GM12878 (cell line): Measurements from ENCODE around the gene UHRF1. TPM values are rescaled to one million over a fixed set of nuclear protein-coding genes. Genes with fewer than 3 reads are reported as not detected.
"Not testable (repeated sequence)": the region's sequence is repeated elsewhere in the genome, so short reads cannot be mapped to it uniquely, and the experiment has no call there.

Source experiments
- ATAC-seq: fragments of 200-7000 bp; cut with Tn5 transposase; 3 replicates; pipeline ENCODE4 v1.9.1; 2020; ENCODE audit warnings: mild to moderate bottlenecking, moderate library complexity
- BruUV-seq: library from RNA; stranded (reverse); fragments of 400-500 nt; replicated peaks from 2 replicates; lab custom pipeline; 2021; lab: Mats Ljungman, UMichigan
- CTCF ChIA-PET: fragments of 300-600 bp; sonication (Branson Sonifier 250); formaldehyde crosslinking; extraction: SDS; loops from one replicate; lab custom pipeline; 2021; ENCODE audit warnings: inconsistent platforms; lab: Yijun Ruan, JAX
- POLR2A ChIA-PET: fragments of 350-600 bp; formaldehyde crosslinking; extraction: SDS; loops from one replicate; lab custom pipeline; 2021; ENCODE audit warnings: inconsistent platforms; lab: Charles Lee
- RAD21 ChIA-PET: fragments of 300-600 bp; sonication (Branson Sonifier 250); formaldehyde crosslinking; loops from one replicate; lab custom pipeline; 2023; ENCODE audit warnings: antibody characterized with exemption; ENCODE audit not compliant: unreplicated experiment; lab: Charles Lee
- SMC1A ChIA-PET: fragments of 300-600 bp; sonication (Branson Sonifier 250); formaldehyde crosslinking; loops from one replicate; lab custom pipeline; 2023; ENCODE audit not compliant: unreplicated experiment, uncharacterized antibody; lab: Charles Lee
- DNase-seq: peaks from one replicate; pipeline ENCODE4 v3.0.0-alpha.2; 2011; ENCODE audit warnings: low read depth, low spot score
- FAIRE-seq: peaks from 3 replicates; lab custom pipeline; 2011; peaks lifted over from hg19 to GRCh38; lab: Jason Lieb, UNC
- H2AFZ ChIP-seq: 2 replicates; pipeline ENCODE4 v1.6.0; 2011; ENCODE audit warnings: low read depth, low read length, control low read depth; ENCODE audit not compliant: control insufficient read depth
- H3K27ac ChIP-seq: 2 replicates; pipeline ENCODE4 v1.5.1; 2011; ENCODE audit warnings: control low read depth; ENCODE audit not compliant: control insufficient read depth, insufficient read depth
- H3K27me3 ChIP-seq, 2 experiments: replicated peaks in 1 of 2; 2 replicates each; pipeline versions ENCODE4 v1.6.0 to v1.6.1; 2011; ENCODE audit warnings: low read length in 1 of 2; ENCODE audit not compliant: control insufficient read depth in 2 of 2, insufficient read depth in 2 of 2
- H3K36me3 ChIP-seq, 2 experiments: 2 replicates each; pipeline ENCODE4 v1.5.1; 2011; ENCODE audit warnings: low read length in 1 of 2; ENCODE audit not compliant: control insufficient read depth in 2 of 2, insufficient read depth in 2 of 2
- H3K4me1 ChIP-seq: 2 replicates; pipeline ENCODE4 v1.6.1; 2011; ENCODE audit warnings: mild to moderate bottlenecking, low read length, moderate library complexity, mixed read lengths; ENCODE audit not compliant: control insufficient read depth, insufficient read depth
- H3K4me2 ChIP-seq: 2 replicates; pipeline ENCODE4 v1.6.0; 2011; ENCODE audit warnings: control low read depth; ENCODE audit not compliant: control insufficient read depth, insufficient read depth
- H3K4me3 ChIP-seq: fragments of 200-600 bp; sonication (generic); 2 replicates; pipeline ENCODE4 v1.5.1; 2016
- H3K79me2 ChIP-seq: 2 replicates; pipeline ENCODE4 v1.6.0; 2011; ENCODE audit warnings: low read length; ENCODE audit not compliant: control insufficient read depth, insufficient read depth
- H3K9ac ChIP-seq: 2 replicates; pipeline ENCODE4 v1.8.0; 2011; ENCODE audit warnings: low read length, control low read depth, mixed read lengths; ENCODE audit not compliant: control insufficient read depth, insufficient read depth
- H3K9me3 ChIP-seq: replicated peaks from 3 replicates; pipeline ENCODE4 v1.5.1; 2011; ENCODE audit warnings: mild to moderate bottlenecking, low read length; ENCODE audit not compliant: control insufficient read depth, insufficient read depth
- H4K20me1 ChIP-seq: 2 replicates; pipeline ENCODE4 v1.6.0; 2011; ENCODE audit not compliant: control insufficient read depth, insufficient read depth
- MEF2A ChIP-seq: IDR thresholded peaks from 2 replicates; pipeline ENCODE4 v1.6.1; 2011; ENCODE audit warnings: low read depth, mild to moderate bottlenecking, low read length, moderate library complexity; ENCODE audit not compliant: insufficient read depth
- WGBS: methylation state at CpG from one replicate; pipeline ENCODE4 v1.1.6; 2016; ENCODE audit warnings: low lambda C conversion rate; ENCODE audit not compliant: insufficient replicate concordance, insufficient coverage; ENCODE audit errors: missing lambda C conversion rate; 5-methylcytosine and 5-hydroxymethylcytosine counted together
- in situ Hi-C: fragments of 300-500 bp; cut with MboI; formaldehyde crosslinking; loops from 9 replicates; pipeline ENCODE4 v1.14.3; 2018; ENCODE audit warnings: mixed read lengths
- intact Hi-C: fragments of 100-400 bp; cut with micrococcal nuclease; formaldehyde crosslinking; loops from one replicate; pipeline ENCODE4 v1.14.2; 2022; ENCODE audit not compliant: unreplicated experiment
- polyA plus RNA-seq, 11 experiments: library from polyadenylated mRNA; depleted of rRNA in 4 of 11; unstranded in 6 of 11; stranded (reverse) in 5 of 11; fragments of >200 nt; fragmentation: Nextera tagmentation in 4 of 11; fragmentation: Illumina TruSeq in 1 of 11; extraction: Ambion mirVana in 4 of 11; extraction: Trizol in 1 of 11; gene quantifications; 1 replicate in 1 of 11; 2 replicates in 10 of 11; pipeline versions ENCODE4 v1.2.1 to v1.2.3, GENCODE V29; 2011 to 2016; ENCODE audit warnings: inconsistent platforms in 2 of 11, missing spikeins in 2 of 11, low read depth in 1 of 11
- total RNA-seq, 4 experiments: library from RNA; depleted of rRNA in 3 of 4; stranded (reverse); fragments of >200 nt in 3 of 4; fragmentation: Illumina TruSeq in 1 of 4; extraction: Trizol in 1 of 4; gene quantifications; 2 replicates each; pipeline versions ENCODE4 v1.2.1 to v1.2.3, GENCODE V29; 2013 to 2021
- TF ChIP-seq, protein P1 (sequence below): IDR thresholded peaks from 2 replicates; pipeline ENCODE4 v1.6.1; 2011; ENCODE audit warnings: borderline replicate concordance, low read depth, mild to moderate bottlenecking, moderate library complexity, low read length; ENCODE audit not compliant: insufficient read depth, poor library complexity, severe bottlenecking
- TF ChIP-seq, protein P2 (sequence below): fragments of 450-650 bp; formaldehyde crosslinking; IDR thresholded peaks from 2 replicates; pipeline ENCODE4 v1.4.0; 2022; ENCODE audit warnings: mild to moderate bottlenecking, moderate library complexity

The UHRF1 gene
- total and polyA plus RNA-seq, 10 of the 15 experiments (the other 5 are each of a cell fraction or from before 2014, with no cell fraction given), result 13.0 to 109 (median 37.7) TPM

DNA sequence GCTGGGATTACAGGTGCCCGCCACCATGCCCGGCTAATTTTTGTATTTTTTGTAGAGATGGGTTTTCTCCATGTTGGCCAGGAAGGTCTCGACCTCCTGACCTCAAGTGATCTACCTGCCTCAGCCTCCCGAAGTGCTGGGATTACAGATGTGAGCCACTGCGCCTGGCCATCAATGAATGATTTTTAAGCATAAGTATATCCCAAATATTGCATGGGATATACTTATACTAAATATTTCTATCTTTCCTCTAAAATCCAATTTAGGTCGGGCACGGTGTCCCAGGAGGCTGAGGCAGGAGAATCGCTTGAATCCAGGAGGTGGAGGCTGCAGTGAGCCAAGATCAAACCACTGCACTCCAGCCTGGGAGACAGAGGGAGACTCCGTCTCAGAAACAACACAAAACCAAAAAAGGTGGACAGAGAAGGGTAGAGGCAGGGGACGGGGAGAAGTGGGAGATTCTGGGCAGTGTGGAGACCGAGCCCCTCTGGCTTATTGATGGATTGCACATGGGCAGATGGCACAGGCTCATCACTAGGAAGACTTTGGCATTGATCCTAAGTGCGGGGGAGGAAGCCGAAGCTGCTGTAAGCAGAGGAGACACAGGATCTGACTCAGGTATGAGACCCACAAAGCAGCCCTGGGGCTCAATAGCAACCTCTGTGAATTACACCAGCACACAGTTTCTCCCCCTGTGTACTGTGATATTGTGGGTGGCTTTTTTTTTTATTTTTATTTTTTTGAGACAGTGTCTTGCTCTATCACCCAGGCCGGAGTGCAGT lies 20.1 kb upstream of the UHRF1 start:
- intact Hi-C loops, result no loop called here
- Histone ChIP-seq H2AFZ (no peak overlapping the region), H3K9ac (no peak overlapping the region), H3K9me3 (no peaks in the 10 kb centered on the region), H3K27ac (no peak overlapping the region), H3K4me2 (no peak overlapping the region), H3K36me3 (no peaks in the 10 kb centered on the region), H3K4me3 (no peak overlapping the region), H3K27me3 (no peaks in the 10 kb centered on the region), H3K4me1 (no peaks in the 10 kb centered on the region), H3K79me2 (no peaks in the 10 kb centered on the region), H4K20me1 (no peaks in the 10 kb centered on the region)
- DNase-seq (no peak), FAIRE-seq (no peak), ATAC-seq (no peak)
- no TSS peak for BruUV-seq
- TF ChIP-seq, protein P1, sequence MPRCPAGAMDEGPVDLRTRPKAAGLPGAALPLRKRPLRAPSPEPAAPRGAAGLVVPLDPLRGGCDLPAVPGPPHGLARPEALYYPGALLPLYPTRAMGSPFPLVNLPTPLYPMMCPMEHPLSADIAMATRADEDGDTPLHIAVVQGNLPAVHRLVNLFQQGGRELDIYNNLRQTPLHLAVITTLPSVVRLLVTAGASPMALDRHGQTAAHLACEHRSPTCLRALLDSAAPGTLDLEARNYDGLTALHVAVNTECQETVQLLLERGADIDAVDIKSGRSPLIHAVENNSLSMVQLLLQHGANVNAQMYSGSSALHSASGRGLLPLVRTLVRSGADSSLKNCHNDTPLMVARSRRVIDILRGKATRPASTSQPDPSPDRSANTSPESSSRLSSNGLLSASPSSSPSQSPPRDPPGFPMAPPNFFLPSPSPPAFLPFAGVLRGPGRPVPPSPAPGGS, result no peak
- in situ Hi-C loops, result no loop called here
- POLR2A ChIA-PET, result no interaction called here
- SMC1A ChIA-PET, result no interaction called here
- CTCF ChIA-PET, result interaction anchor here (0.6 to 0.8 kb wide), 2 partner anchors 9 to 22 kb away, joined by 3 to 4 read pairs; no protein-coding TSS in a partner anchor
- RAD21 ChIA-PET, result no interaction called here
- 59% methylated on average over 14 of the region's 14 CpGs for WGBS

DNA sequence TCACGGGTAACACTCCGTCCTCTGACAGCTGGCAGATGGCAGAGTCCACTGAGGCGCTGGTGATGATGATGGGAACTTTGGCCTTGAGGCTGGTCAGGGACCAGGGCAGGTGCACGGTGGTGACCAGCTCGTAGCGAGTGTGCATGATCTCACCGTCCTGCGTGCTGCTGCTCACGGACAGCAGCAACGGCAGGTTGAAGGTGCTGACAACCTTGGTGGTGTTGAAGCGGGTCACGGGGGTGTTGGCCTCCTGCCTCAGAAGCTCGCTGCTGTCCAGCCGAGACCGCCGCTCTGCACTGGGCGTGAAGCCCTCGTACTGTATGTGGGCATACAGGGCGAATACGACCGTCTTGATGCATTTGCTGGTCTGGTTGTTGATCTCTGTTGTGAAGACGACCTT lies 18.2 kb upstream of the UHRF1 start:
- FAIRE-seq, result no peak
- Histone ChIP-seq H3K9ac (no peak overlapping the region), H3K27ac (no peak overlapping the region), H3K4me1 (no peaks in the 10 kb centered on the region)
- WGBS, result 73% methylated on average over 22 of the region's 22 CpGs
- in situ Hi-C loops (no loop called here), intact Hi-C loops (no loop called here)
- POLR2A ChIA-PET, result no interaction called here
- CTCF ChIA-PET, result no interaction called here
- SMC1A ChIA-PET, result no interaction called here
- RAD21 ChIA-PET, result no interaction called here
- TF ChIP-seq, protein P2, sequence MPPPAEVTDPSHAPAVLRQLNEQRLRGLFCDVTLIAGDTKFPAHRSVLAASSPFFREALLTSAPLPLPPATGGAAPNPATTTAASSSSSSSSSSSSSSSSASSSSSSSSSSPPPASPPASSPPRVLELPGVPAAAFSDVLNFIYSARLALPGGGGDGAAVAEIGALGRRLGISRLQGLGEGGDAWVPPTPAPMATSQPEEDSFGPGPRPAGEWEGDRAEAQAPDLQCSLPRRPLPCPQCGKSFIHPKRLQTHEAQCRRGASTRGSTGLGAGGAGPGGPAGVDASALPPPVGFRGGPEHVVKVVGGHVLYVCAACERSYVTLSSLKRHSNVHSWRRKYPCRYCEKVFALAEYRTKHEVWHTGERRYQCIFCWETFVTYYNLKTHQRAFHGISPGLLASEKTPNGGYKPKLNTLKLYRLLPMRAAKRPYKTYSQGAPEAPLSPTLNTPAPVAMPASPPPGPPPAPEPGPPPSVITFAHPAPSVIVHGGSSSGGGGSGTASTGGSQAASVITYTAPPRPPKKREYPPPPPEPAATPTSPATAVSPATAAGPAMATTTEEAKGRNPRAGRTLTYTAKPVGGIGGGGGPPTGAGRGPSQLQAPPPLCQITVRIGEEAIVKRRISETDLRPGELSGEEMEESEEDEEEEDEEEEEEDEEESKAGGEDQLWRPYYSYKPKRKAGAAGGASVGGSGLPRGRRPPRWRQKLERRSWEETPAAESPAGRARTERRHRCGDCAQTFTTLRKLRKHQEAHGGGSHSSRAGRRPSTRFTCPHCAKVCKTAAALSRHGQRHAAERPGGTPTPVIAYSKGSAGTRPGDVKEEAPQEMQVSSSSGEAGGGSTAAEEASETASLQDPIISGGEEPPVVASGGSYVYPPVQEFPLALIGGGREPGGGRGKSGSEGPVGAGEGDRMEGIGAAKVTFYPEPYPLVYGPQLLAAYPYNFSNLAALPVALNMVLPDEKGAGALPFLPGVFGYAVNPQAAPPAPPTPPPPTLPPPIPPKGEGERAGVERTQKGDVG (CRISPR knock-in tag), result no peak
- TF ChIP-seq MEF2A, result no peak
- TF ChIP-seq, all 136 proteins: peak for 0
- ATAC-seq (no peak), DNase-seq (no peak)
- no peaks in the 10 kb centered on the region for H3K9me3 ChIP-seq
- no peaks in the 10 kb centered on the region for H3K36me3 ChIP-seq
- H3K4me3 ChIP-seq, result no peak overlapping the region
- H2AFZ ChIP-seq, result no peak overlapping the region
- BruUV-seq, result no TSS peak
- no peak overlapping the region for H3K4me2 ChIP-seq
- H3K27me3 ChIP-seq, result no peaks in the 10 kb centered on the region
- no peaks in the 10 kb centered on the region for H4K20me1 ChIP-seq
- no peaks in the 10 kb centered on the region for H3K79me2 ChIP-seq

DNA sequence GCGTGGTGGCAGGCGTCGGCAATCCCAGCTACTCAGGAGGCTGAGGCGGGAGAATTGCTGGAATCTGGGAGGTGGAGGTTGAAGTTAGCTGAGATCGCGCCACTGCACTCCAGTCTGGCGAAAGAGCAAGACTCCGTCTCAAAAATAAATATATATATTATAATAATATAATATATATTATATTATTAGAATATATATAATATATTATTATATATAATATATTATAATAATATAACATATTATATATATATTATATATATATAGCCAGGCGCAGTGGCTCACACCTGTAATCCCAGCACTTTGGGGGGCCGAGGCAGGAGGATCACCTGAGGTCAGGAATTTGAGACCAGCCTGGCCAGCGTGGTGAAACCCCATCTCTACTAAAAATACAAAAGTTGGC lies 16.3 kb upstream of the UHRF1 start:
- CTCF ChIA-PET, H3K4me3 ChIP-seq, ATAC-seq, H3K9ac ChIP-seq, SMC1A ChIA-PET, H3K4me1 ChIP-seq, H2AFZ ChIP-seq, DNase-seq, H3K4me2 ChIP-seq, H3K36me3 ChIP-seq, H3K79me2 ChIP-seq, in situ Hi-C loops, BruUV-seq, intact Hi-C loops, H3K27me3 ChIP-seq, POLR2A ChIA-PET, H3K27ac ChIP-seq, RAD21 ChIA-PET, H4K20me1 ChIP-seq, FAIRE-seq, H3K9me3 ChIP-seq: not testable (repeated sequence)
- 73% methylated on average over 11 of the region's 11 CpGs for WGBS
